Osteoblast (primary cell): Measurements from ENCODE around the gene PCDHGA1. TPM values are rescaled to one million over a fixed set of nuclear protein-coding genes. Genes with fewer than 3 reads are reported as not detected.
"Not testable (repeated sequence)": the region's sequence is repeated elsewhere in the genome, so short reads cannot be mapped to it uniquely, and the experiment has no call there.

Experiments
- DNase-seq: peaks from one replicate; pipeline ENCODE4 v3.0.0; 2011; ENCODE audit warnings: low spot score, mixed read lengths; ENCODE audit not compliant: insufficient read length; ENCODE audit errors: missing footprints
- H2AFZ ChIP-seq: 2 replicates; pipeline ENCODE4 v1.6.0; 2011; ENCODE audit warnings: mild to moderate bottlenecking, low read length
- H3K27ac ChIP-seq: 2 replicates; pipeline ENCODE4 v1.5.1; 2011; ENCODE audit warnings: mild to moderate bottlenecking, low read depth, low read length, moderate library complexity
- H3K27me3 ChIP-seq: 2 replicates; pipeline ENCODE4 v1.6.0; 2012; ENCODE audit warnings: mild to moderate bottlenecking, control low read depth, inconsistent platforms, low read length, moderate library complexity; ENCODE audit not compliant: insufficient read depth
- H3K36me3 ChIP-seq: 2 replicates; pipeline ENCODE4 v1.5.1; 2011; ENCODE audit warnings: mild to moderate bottlenecking, low read length, control low read depth, moderate library complexity; ENCODE audit not compliant: insufficient read depth
- H3K4me1 ChIP-seq: 2 replicates; pipeline ENCODE4 v1.5.1; 2011; ENCODE audit warnings: mild to moderate bottlenecking, low read length, control low read depth, moderate library complexity; ENCODE audit not compliant: insufficient read depth
- H3K4me2 ChIP-seq: 2 replicates; pipeline ENCODE4 v1.6.0; 2011; ENCODE audit warnings: mild to moderate bottlenecking, low read length; ENCODE audit not compliant: insufficient read depth
- H3K4me3 ChIP-seq: fragments of 200-600 bp; sonication (generic); 3 replicates; pipeline ENCODE4 v1.5.1; 2012; ENCODE audit warnings: mild to moderate bottlenecking, low read length, inconsistent platforms; ENCODE audit not compliant: insufficient read depth
- H3K79me2 ChIP-seq: 2 replicates; pipeline ENCODE4 v1.6.0; 2012; ENCODE audit warnings: mild to moderate bottlenecking, low read length, control low read depth, inconsistent platforms; ENCODE audit not compliant: insufficient read depth
- H3K9me3 ChIP-seq: 2 replicates; pipeline ENCODE4 v1.5.1; 2011; ENCODE audit warnings: low read depth, low read length, control low read depth
- H4K20me1 ChIP-seq: 2 replicates; pipeline ENCODE4 v1.6.0; 2012; ENCODE audit warnings: mild to moderate bottlenecking, low read length, control low read depth; ENCODE audit not compliant: insufficient read depth
- total RNA-seq: library from RNA; depleted of rRNA; stranded (reverse); fragments of >200 nt; gene quantifications from 2 replicates; pipeline ENCODE4 v1.2.3, GENCODE V29; 2012
- TF ChIP-seq, protein P1 (sequence below): IDR thresholded peaks from 2 replicates; pipeline ENCODE4 v1.5.1; 2011; ENCODE audit warnings: mild to moderate bottlenecking, low read depth, low read length, moderate library complexity; ENCODE audit errors: extremely low read depth

PCDHGA1 gene
- total RNA-seq, 1 donor = 1.1 TPM

DNA sequence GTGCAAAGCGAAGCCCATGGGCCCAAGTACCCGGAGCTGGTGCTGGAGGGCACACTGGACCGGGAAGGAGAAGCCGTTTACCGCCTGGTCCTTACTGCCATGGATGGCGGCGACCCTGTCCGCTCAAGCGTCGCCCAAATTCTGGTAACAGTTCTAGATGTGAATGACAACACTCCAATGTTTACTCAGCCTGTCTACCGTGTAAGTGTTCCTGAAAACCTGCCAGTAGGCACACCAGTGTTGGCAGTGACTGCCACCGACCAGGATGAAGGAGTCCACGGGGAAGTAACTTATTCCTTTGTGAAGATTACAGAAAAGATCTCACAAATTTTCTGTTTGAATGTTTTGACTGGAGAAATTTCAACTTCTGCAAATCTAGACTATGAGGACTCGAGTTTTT, 44.3 kb downstream of the PCDHGA1 start:
- Histone ChIP-seq H3K27ac (no peak overlapping the region), H3K79me2 (no peaks in the 10 kb centered on the region), H3K9me3 (peaks cover 8% of the 10 kb centered on the region), H4K20me1 (no peaks in the 10 kb centered on the region), H3K4me2 (peak overlapping the region; percentile 21), H3K36me3 (no peaks in the 10 kb centered on the region), H2AFZ (no peak overlapping the region), H3K4me1 (no peaks in the 10 kb centered on the region), H3K27me3 (peaks cover 16% of the 10 kb centered on the region), H3K4me3 (peak overlapping the region; percentile 68)
- TF ChIP-seq, protein P1, sequence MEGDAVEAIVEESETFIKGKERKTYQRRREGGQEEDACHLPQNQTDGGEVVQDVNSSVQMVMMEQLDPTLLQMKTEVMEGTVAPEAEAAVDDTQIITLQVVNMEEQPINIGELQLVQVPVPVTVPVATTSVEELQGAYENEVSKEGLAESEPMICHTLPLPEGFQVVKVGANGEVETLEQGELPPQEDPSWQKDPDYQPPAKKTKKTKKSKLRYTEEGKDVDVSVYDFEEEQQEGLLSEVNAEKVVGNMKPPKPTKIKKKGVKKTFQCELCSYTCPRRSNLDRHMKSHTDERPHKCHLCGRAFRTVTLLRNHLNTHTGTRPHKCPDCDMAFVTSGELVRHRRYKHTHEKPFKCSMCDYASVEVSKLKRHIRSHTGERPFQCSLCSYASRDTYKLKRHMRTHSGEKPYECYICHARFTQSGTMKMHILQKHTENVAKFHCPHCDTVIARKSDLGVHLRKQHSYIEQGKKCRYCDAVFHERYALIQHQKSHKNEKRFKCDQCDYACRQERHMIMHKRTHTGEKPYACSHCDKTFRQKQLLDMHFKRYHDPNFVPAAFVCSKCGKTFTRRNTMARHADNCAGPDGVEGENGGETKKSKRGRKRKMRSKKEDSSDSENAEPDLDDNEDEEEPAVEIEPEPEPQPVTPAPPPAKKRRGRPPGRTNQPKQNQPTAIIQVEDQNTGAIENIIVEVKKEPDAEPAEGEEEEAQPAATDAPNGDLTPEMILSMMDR = no peak
- no peak for DNase-seq

DNA sequence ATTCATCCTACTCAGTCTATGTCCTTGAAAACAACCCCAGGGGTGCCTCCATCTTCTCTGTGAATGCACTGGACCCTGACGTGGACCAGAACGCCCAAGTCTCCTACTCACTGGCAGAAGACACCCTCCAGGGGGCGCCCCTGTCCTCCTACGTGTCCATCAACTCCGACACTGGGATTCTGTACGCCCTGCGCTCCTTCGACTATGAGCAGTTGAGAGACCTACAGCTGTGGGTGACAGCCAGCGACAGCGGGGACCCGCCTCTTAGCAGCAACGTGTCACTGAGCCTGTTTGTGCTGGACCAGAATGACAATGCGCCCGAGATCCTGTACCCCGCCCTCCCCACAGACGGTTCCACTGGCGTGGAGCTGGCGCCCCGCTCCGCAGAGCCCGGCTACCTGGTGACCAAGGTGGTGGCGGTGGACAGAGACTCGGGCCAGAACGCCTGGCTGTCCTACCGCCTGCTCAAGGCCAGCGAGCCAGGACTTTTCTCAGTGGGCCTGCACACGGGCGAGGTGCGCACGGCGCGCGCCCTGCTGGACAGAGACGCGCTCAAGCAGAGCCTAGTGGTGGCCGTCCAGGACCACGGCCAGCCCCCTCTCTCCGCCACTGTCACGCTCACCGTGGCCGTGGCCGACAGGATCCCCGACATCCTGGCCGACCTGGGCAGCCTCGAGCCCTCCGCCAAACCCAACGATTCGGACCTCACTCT, 45.3 kb downstream of the PCDHGA1 start:
- not testable (repeated sequence) for H4K20me1 ChIP-seq, H3K27ac ChIP-seq, H3K4me2 ChIP-seq, H3K79me2 ChIP-seq, H2AFZ ChIP-seq, H3K4me3 ChIP-seq, H3K36me3 ChIP-seq, DNase-seq, H3K4me1 ChIP-seq, H3K9me3 ChIP-seq
- H3K27me3 ChIP-seq = peaks cover 15% of the 10 kb centered on the region

DNA sequence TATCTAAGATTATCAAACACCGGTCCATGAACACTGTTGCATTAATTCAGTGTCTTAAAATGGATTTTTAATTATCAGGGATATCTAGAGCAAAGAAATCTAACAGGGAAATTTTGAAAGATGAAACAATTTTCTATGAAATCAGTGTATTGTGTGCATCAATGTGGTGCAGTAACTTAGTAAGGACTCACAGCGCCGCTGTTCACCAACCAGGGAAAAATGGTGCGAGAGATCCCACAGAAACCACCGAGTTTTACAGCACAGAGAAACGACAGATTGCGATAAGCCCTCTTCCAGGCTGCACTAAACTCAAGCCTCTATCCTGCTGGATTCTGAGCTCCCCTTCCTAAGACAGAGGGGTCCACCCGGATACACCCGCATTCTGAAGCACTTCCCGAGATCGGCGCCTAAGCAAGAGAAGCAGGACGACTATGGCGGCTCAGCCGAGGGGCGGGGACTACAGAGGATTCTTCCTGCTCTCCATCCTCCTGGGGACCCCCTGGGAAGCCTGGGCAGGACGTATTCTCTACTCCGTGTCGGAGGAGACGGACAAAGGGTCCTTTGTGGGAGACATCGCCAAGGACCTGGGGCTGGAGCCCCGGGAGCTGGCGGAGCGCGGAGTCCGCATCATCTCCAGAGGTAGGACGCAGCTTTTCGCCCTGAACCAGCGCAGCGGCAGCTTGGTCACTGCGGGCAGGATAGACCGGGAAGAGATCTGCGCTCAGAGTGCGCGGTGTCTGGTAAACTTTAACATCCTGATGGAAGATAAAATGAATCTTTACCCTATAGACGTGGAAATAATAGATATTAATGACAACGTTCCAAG, 52.4 kb downstream of the PCDHGA1 start, which contains the start of gene PCDHGA7:
TSS of gene PCDHGA7 (plus strand) at position 274 of the 826 bp plus-strand sequence. CDS start at position 432, 158 bp downstream.
- Histone ChIP-seq H3K9me3 (no peaks in the 10 kb centered on the region), H3K36me3 (no peaks in the 10 kb centered on the region), H3K4me1 (no peaks in the 10 kb centered on the region), H4K20me1 (no peaks in the 10 kb centered on the region), H3K4me3 (peak within 1 kb of the TSS; percentile 71), H2AFZ (peak within 1 kb of the TSS; percentile 58), H3K27me3 (no peaks in the 10 kb centered on the region), H3K79me2 (no peaks in the 10 kb centered on the region), H3K27ac (no peak within 1 kb of the TSS), H3K4me2 (peak within 1 kb of the TSS; percentile 77)
- DNase-seq = peak; percentile 93
- TF ChIP-seq, protein P1 = peak; percentile 65

DNA sequence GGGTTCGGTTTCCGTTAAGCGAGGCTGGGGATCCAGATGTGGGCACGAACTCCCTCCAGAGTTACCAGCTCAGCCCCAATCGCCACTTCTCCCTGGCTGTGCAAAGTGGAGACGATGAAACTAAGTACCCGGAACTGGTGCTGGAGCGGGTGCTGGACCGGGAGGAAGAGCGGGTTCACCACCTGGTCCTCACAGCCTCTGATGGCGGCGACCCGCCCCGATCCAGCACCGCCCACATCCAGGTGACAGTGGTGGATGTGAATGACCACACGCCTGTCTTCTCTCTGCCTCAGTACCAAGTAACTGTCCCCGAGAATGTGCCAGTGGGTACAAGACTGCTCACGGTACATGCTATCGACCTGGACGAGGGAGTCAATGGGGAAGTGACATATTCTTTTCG, 53.0 kb downstream of the PCDHGA1 start:
- Histone ChIP-seq H2AFZ (peak overlapping the region; percentile 58), H3K4me1 (no peaks in the 10 kb centered on the region), H3K9me3 (peaks cover 2% of the 10 kb centered on the region), H3K4me3 (peak overlapping the region; percentile 71), H3K4me2 (peak overlapping the region; percentile 77), H3K27me3 (no peaks in the 10 kb centered on the region), H3K27ac (no peak overlapping the region), H3K36me3 (no peaks in the 10 kb centered on the region), H3K79me2 (no peaks in the 10 kb centered on the region), H4K20me1 (no peaks in the 10 kb centered on the region)
- DNase-seq = no peak
- TF ChIP-seq, protein P1 = no peak
